GM23338 (cell line): ENCODE measurements around the gene TRHDE. TPM values are rescaled to one million over a fixed set of nuclear protein-coding genes. Genes with fewer than 3 reads are reported as not detected.

Experiments used
- ATAC-seq: fragments of 200-7000 bp; cut with Tn5 transposase; 3 replicates; pipeline ENCODE4 v1.9.1; 2020
- DNase-seq: peaks from one replicate; pipeline ENCODE4 v3.0.0-alpha.2; 2015; ENCODE audit warnings: low spot score
- H2AFZ ChIP-seq: fragments of 200-600 bp; sonication (generic); 2 replicates; pipeline ENCODE4 v1.8.0; 2016; ENCODE audit warnings: antibody characterized with exemption, mild to moderate bottlenecking, moderate library complexity
- H3F3A ChIP-seq: fragments of 200-600 bp; sonication (generic); replicated peaks from 2 replicates; pipeline ENCODE4 v1.8.0; 2017; ENCODE audit warnings: antibody characterized with exemption, mixed run types, low read depth
- H3K27ac ChIP-seq: fragments of 200-600 bp; sonication (generic); 2 replicates; pipeline ENCODE4 v1.6.1; 2016; ENCODE audit warnings: low read depth
- H3K27me3 ChIP-seq: fragments of 200-600 bp; sonication (generic); 2 replicates; pipeline ENCODE4 v1.8.0; 2016; ENCODE audit warnings: mild to moderate bottlenecking, mixed run types, moderate library complexity; ENCODE audit not compliant: insufficient read depth
- H3K36me3 ChIP-seq: fragments of 200-600 bp; sonication (generic); 2 replicates; pipeline ENCODE4 v1.8.0; 2016; ENCODE audit warnings: mild to moderate bottlenecking; ENCODE audit not compliant: insufficient read depth
- H3K4me1 ChIP-seq: fragments of 200-600 bp; sonication (generic); 2 replicates; pipeline ENCODE4 v1.8.0; 2016; ENCODE audit warnings: mild to moderate bottlenecking, moderate library complexity; ENCODE audit not compliant: insufficient read depth
- H3K4me2 ChIP-seq: fragments of 200-600 bp; sonication (generic); 2 replicates; pipeline ENCODE4 v1.7.1; 2017; ENCODE audit warnings: mixed run types
- H3K4me3 ChIP-seq: fragments of 200-600 bp; sonication (generic); 2 replicates; pipeline ENCODE4 v1.6.1; 2016; ENCODE audit warnings: mixed run types
- H3K79me2 ChIP-seq: fragments of 200-600 bp; sonication (generic); replicated peaks from 2 replicates; pipeline ENCODE4 v1.8.0; 2017; ENCODE audit warnings: mild to moderate bottlenecking; ENCODE audit not compliant: insufficient read depth
- H3K9me2 ChIP-seq: fragments of 200-600 bp; sonication (generic); 2 replicates; pipeline ENCODE4 v1.8.0; 2017; ENCODE audit not compliant: insufficient read depth
- H4K20me1 ChIP-seq: fragments of 200-600 bp; sonication (generic); replicated peaks from 2 replicates; pipeline ENCODE4 v1.8.0; 2017; ENCODE audit warnings: mild to moderate bottlenecking; ENCODE audit not compliant: insufficient read depth
- H3K27ac Mint-ChIP-seq: 2 replicates; pipeline ENCODE4 v1.8.0; 2020; ENCODE audit warnings: inconsistent platforms, mild to moderate bottlenecking, moderate library complexity, mixed read lengths
- H3K27me3 Mint-ChIP-seq: 3 replicates; pipeline ENCODE4 v1.8.0; 2022; ENCODE audit warnings: low read depth, mild to moderate bottlenecking, moderate library complexity, mixed read lengths, inconsistent platforms; ENCODE audit not compliant: insufficient read depth, poor library complexity
- H3K36me3 Mint-ChIP-seq: 3 replicates; pipeline ENCODE4 v1.8.0; 2021; ENCODE audit warnings: low read depth, mild to moderate bottlenecking, inconsistent platforms, moderate library complexity, mixed read lengths
- H3K4me1 Mint-ChIP-seq: 3 replicates; pipeline ENCODE4 v1.8.0; 2020; ENCODE audit warnings: mild to moderate bottlenecking, inconsistent platforms, mixed read lengths
- H3K4me3 Mint-ChIP-seq: 3 replicates; pipeline ENCODE4 v1.8.0; 2021; ENCODE audit warnings: moderate library complexity, mild to moderate bottlenecking, inconsistent platforms, mixed read lengths
- H3K9me3 Mint-ChIP-seq: 3 replicates; pipeline ENCODE4 v1.8.0; 2020; ENCODE audit warnings: moderate library complexity, mild to moderate bottlenecking, inconsistent platforms, mixed read lengths
- CREB1 ChIP-seq: fragments of 250-450 bp; sonication (Bioruptor Pico); IDR thresholded peaks from 2 replicates; pipeline ENCODE4 v1.5.0; 2020; ENCODE audit warnings: low read depth, mild to moderate bottlenecking, moderate library complexity
- EZH2 ChIP-seq: fragments of 200-600 bp; sonication (generic); IDR thresholded peaks from one replicate; pipeline ENCODE4 v1.8.0; 2017; ENCODE audit warnings: antibody characterized with exemption, mild to moderate bottlenecking, low read depth; ENCODE audit not compliant: unreplicated experiment
- JUNB ChIP-seq: IDR thresholded peaks from one replicate; pipeline ENCODE4 v1.6.1; 2016; ENCODE audit warnings: antibody characterized with exemption; ENCODE audit not compliant: unreplicated experiment
- NANOG ChIP-seq: IDR thresholded peaks from 2 replicates; pipeline ENCODE4 v1.6.1; 2016; ENCODE audit warnings: antibody characterized with exemption, borderline replicate concordance
- POLR2AphosphoS5 ChIP-seq: IDR thresholded peaks from 2 replicates; pipeline ENCODE4 v1.6.1; 2016; ENCODE audit warnings: antibody characterized with exemption, low read depth
- STAT1 ChIP-seq: IDR thresholded peaks from one replicate; pipeline ENCODE4 v1.6.1; 2016; ENCODE audit warnings: antibody characterized with exemption; ENCODE audit not compliant: unreplicated experiment
- ZNF114 ChIP-seq: fragments of 250-450 bp; sonication (Bioruptor Pico); IDR thresholded peaks from 2 replicates; pipeline ENCODE4 v1.5.0; 2020; ENCODE audit warnings: mild to moderate bottlenecking, moderate library complexity
- polyA plus RNA-seq: library from polyadenylated mRNA; unstranded; fragments of >200 nt; fragmentation: Nextera tagmentation; extraction: Ambion mirVana; gene quantifications from 2 replicates; pipeline ENCODE4 v1.2.1, GENCODE V29; 2016
- total RNA-seq: library from RNA; depleted of rRNA; stranded (reverse); fragments of >200 nt; shearing (Covaris generic); gene quantifications from 2 replicates; pipeline ENCODE4 v1.2.3, GENCODE V29; 2014
- TF ChIP-seq, protein P1 (sequence below): IDR thresholded peaks from one replicate; pipeline ENCODE4 v1.6.1; 2018; ENCODE audit warnings: antibody characterized with exemption; ENCODE audit not compliant: unreplicated experiment
- TF ChIP-seq, protein P2 (sequence below): fragments of 250-450 bp; sonication (Bioruptor Pico); IDR thresholded peaks from 2 replicates; pipeline ENCODE4 v1.5.0; 2020; ENCODE audit warnings: mild to moderate bottlenecking, moderate library complexity
- TF ChIP-seq, protein P3 (sequence below): IDR thresholded peaks from 2 replicates; pipeline ENCODE4 v1.6.1; 2016; ENCODE audit warnings: antibody characterized with exemption

Gene TRHDE
- total and polyA plus RNA-seq, 2 experiments from 2014 or later = 1.3 to 7.7 TPM

DNA sequence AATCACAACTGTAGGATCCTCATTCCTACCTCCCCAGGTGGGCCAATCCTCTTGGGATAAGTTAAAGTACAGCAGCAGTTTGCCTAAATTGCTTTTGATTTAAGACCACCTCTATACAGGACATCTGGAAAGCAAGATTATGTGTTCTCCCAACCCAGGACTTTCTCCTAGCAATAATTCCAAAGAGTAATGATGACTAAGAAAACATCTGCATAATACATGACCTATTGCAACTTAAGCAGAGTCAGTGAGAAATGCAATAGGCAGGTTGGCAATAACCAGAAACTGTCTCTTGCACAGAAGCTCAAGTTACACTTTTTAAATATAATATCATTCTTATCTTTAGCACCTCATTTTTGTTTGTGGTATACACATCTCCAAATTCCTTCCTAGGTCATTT lies 275.4 kb downstream of the TRHDE start (continued):
- no peak for TF ChIP-seq CREB1 (CRISPR knock-in tag)
- no peak for TF ChIP-seq ZNF114
- TF ChIP-seq EZH2 = no peak
- TF ChIP-seq, protein P1, sequence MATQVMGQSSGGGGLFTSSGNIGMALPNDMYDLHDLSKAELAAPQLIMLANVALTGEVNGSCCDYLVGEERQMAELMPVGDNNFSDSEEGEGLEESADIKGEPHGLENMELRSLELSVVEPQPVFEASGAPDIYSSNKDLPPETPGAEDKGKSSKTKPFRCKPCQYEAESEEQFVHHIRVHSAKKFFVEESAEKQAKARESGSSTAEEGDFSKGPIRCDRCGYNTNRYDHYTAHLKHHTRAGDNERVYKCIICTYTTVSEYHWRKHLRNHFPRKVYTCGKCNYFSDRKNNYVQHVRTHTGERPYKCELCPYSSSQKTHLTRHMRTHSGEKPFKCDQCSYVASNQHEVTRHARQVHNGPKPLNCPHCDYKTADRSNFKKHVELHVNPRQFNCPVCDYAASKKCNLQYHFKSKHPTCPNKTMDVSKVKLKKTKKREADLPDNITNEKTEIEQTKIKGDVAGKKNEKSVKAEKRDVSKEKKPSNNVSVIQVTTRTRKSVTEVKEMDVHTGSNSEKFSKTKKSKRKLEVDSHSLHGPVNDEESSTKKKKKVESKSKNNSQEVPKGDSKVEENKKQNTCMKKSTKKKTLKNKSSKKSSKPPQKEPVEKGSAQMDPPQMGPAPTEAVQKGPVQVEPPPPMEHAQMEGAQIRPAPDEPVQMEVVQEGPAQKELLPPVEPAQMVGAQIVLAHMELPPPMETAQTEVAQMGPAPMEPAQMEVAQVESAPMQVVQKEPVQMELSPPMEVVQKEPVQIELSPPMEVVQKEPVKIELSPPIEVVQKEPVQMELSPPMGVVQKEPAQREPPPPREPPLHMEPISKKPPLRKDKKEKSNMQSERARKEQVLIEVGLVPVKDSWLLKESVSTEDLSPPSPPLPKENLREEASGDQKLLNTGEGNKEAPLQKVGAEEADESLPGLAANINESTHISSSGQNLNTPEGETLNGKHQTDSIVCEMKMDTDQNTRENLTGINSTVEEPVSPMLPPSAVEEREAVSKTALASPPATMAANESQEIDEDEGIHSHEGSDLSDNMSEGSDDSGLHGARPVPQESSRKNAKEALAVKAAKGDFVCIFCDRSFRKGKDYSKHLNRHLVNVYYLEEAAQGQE = no peak
- TF ChIP-seq STAT1 = no peak
- TF ChIP-seq POLR2AphosphoS5 = no peak
- TF ChIP-seq NANOG = no peak

DNA sequence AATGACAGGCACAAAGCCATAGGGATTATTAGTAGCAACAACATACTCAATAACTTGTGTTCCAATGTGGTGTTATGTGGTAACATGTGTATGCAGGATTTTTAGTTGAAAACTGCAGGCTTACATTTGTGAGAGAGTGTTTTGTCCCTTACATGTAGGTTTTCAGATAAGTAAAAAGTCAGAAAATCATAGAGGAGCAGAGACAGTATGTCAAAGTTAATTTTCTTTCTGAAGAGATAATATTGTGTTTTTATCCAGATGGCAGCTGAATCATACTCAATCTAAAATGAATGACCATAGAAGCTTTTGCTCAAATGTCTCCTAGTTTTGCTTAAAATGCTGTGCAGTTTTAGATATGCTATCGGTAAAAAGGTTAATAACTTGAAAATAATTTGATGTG lies 277.0 kb downstream of the TRHDE start:
- H3K4me1 ChIP-seq = peaks cover 6% of the 10 kb centered on the region; the same call in 1 of the 2 replicates
- Mint-ChIP-seq H3K27me3 (no peaks in the 10 kb centered on the region), H3K9me3 (no peaks in the 10 kb centered on the region), H3K4me3 (no peak overlapping the region), H3K4me1 (peaks cover 11% of the 10 kb centered on the region; the same call in 2 of the 3 replicates), H3K27ac (peak overlapping the region; percentile 59; the same call in 1 of the 2 replicates), H3K36me3 (no peaks in the 10 kb centered on the region)
- no peaks in the 10 kb centered on the region for H3K79me2 ChIP-seq
- no peaks in the 10 kb centered on the region for H3F3A ChIP-seq
- H3K4me3 ChIP-seq = no peak overlapping the region
- ATAC-seq (no peak), DNase-seq (no peak)
- H3K27ac ChIP-seq = no peak overlapping the region
- H3K36me3 ChIP-seq = no peaks in the 10 kb centered on the region
- no peak overlapping the region for H3K4me2 ChIP-seq
- H3K27me3 ChIP-seq = no peaks in the 10 kb centered on the region
- H3K9me2 ChIP-seq = no peaks in the 10 kb centered on the region
- H2AFZ ChIP-seq = no peak overlapping the region
- no peaks in the 10 kb centered on the region for H4K20me1 ChIP-seq
- TF ChIP-seq, protein P2, sequence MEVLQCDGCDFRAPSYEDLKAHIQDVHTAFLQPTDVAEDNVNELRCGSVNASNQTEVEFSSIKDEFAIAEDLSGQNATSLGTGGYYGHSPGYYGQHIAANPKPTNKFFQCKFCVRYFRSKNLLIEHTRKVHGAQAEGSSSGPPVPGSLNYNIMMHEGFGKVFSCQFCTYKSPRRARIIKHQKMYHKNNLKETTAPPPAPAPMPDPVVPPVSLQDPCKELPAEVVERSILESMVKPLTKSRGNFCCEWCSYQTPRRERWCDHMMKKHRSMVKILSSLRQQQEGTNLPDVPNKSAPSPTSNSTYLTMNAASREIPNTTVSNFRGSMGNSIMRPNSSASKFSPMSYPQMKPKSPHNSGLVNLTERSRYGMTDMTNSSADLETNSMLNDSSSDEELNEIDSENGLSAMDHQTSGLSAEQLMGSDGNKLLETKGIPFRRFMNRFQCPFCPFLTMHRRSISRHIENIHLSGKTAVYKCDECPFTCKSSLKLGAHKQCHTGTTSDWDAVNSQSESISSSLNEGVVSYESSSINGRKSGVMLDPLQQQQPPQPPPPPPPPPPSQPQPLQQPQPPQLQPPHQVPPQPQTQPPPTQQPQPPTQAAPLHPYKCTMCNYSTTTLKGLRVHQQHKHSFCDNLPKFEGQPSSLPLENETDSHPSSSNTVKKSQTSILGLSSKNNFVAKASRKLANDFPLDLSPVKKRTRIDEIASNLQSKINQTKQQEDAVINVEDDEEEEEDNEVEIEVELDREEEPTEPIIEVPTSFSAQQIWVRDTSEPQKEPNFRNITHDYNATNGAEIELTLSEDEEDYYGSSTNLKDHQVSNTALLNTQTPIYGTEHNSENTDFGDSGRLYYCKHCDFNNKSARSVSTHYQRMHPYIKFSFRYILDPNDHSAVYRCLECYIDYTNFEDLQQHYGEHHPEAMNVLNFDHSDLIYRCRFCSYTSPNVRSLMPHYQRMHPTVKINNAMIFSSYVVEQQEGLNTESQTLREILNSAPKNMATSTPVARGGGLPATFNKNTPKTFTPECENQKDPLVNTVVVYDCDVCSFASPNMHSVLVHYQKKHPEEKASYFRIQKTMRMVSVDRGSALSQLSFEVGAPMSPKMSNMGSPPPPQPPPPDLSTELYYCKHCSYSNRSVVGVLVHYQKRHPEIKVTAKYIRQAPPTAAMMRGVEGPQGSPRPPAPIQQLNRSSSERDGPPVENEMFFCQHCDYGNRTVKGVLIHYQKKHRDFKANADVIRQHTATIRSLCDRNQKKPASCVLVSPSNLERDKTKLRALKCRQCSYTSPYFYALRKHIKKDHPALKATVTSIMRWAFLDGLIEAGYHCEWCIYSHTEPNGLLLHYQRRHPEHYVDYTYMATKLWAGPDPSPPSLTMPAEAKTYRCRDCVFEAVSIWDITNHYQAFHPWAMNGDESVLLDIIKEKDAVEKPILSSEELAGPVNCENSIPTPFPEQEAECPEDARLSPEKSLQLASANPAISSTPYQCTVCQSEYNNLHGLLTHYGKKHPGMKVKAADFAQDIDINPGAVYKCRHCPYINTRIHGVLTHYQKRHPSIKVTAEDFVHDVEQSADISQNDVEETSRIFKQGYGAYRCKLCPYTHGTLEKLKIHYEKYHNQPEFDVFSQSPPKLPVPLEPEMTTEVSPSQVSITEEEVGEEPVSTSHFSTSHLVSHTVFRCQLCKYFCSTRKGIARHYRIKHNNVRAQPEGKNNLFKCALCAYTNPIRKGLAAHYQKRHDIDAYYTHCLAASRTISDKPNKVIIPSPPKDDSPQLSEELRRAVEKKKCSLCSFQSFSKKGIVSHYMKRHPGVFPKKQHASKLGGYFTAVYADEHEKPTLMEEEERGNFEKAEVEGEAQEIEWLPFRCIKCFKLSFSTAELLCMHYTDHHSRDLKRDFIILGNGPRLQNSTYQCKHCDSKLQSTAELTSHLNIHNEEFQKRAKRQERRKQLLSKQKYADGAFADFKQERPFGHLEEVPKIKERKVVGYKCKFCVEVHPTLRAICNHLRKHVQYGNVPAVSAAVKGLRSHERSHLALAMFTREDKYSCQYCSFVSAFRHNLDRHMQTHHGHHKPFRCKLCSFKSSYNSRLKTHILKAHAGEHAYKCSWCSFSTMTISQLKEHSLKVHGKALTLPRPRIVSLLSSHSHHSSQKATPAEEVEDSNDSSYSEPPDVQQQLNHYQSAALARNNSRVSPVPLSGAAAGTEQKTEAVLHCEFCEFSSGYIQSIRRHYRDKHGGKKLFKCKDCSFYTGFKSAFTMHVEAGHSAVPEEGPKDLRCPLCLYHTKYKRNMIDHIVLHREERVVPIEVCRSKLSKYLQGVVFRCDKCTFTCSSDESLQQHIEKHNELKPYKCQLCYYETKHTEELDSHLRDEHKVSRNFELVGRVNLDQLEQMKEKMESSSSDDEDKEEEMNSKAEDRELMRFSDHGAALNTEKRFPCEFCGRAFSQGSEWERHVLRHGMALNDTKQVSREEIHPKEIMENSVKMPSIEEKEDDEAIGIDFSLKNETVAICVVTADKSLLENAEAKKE (CRISPR knock-in tag) = no peak
- no peak for TF ChIP-seq STAT1
- TF ChIP-seq, protein P1 = no peak
- TF ChIP-seq EZH2 = no peak
- no peak for TF ChIP-seq JUNB
- TF ChIP-seq, protein P3, sequence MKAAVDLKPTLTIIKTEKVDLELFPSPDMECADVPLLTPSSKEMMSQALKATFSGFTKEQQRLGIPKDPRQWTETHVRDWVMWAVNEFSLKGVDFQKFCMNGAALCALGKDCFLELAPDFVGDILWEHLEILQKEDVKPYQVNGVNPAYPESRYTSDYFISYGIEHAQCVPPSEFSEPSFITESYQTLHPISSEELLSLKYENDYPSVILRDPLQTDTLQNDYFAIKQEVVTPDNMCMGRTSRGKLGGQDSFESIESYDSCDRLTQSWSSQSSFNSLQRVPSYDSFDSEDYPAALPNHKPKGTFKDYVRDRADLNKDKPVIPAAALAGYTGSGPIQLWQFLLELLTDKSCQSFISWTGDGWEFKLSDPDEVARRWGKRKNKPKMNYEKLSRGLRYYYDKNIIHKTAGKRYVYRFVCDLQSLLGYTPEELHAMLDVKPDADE = no peak
- no peak for TF ChIP-seq CREB1 (CRISPR knock-in tag)
- TF ChIP-seq ZNF114 = no peak
- no peak for TF ChIP-seq POLR2AphosphoS5
